HG02759 (cell line): ENCODE results near the gene MC2R.
A peak's percentile ranks its signal among the peaks of the same experiment; 100 is the strongest.

Experiments used
- ATAC-seq: cut with Tn5 transposase; IDR thresholded peaks from one replicate; pipeline ENCODE4 v1.9.1; 2021; ENCODE audit warnings: mild to moderate bottlenecking, moderate library complexity; ENCODE audit not compliant: unreplicated experiment

Gene MC2R

GRCh38 chr18:13915391-13915790 is at the start of gene MC2R:
Gene MC2R (minus strand): TSS chr18:13915536. CDS start chr18:13885518, 30,018 bp downstream.
- ATAC-seq: no peak

DNA sequence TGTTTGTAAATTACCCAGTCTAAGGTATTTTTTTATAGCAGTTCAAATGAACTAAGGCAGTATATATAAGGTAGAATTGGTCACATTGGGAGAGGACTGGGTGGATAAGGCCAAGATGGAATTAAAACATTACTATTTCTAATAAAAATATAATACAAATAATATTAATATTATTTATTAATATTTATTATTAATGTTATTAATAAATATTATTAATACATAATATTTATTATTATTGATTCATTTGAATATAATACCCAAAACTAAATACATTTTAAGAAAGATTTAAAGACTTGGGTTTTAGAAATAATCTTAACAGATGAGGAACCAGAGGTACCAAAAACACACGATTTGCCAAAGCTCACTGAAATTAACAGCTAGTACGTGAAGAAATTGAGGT is 30.5 kb upstream of the MC2R start:
- no peak for ATAC-seq

DNA sequence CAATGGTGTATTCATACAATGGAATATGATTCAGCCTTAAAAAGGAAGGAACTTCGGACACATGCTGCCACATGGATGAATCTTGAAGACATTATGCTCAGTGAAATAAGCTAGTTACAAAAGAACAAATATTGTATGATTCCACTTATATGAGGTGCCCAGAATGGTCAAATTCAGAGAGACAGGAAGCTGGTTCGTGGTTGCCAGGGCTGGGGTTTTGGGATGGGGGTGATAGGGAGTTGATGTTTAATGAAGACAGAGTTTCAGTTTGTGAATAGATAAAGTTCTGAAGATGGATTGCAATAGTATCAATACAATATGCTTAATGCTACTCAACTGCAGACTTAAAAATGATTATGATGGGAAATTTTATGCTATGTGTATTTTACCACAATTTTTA is 28.0 kb upstream of the MC2R start:
- ATAC-seq: no peak

DNA sequence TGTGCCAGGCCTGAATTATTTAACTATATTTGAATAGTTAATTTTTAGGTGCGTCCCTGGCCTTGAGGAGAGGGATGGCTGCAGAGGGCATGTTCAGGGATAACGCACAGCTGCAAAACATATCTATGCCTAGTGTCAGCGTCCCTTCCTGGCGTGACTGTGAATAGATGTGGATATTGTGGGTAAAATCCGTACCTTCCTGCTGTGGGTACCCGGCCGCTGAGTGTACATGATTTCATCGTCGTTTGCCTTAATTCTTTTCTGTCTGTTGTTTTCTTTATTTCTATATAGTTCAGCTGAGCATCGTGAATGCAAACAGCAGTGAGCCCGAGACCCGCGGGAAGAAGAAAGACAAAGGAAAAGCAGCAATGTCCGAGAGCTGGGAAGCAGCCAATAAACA is 25.0 kb upstream of the MC2R start:
- ATAC-seq: no peak

DNA sequence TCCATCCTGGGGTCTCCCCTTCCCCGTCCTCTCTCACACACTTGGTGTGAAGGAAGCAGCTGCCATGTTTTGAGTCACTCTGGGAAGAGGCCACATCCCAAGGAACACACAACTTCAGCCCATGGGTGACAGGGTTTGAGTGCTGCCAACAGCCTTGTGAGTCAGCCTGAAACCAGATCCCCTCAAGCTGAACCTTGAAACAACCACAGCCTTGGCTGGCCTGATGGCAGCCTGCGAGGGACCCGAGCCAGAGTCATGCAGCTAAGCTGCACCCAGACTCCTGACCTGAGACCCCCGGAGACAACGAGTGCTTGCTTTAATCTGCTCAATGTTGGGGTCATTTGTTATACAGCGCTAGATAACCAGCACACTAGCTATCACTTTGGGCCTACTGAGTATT is 19.3 kb upstream of the MC2R start:
- peak; percentile 70 for ATAC-seq

DNA sequence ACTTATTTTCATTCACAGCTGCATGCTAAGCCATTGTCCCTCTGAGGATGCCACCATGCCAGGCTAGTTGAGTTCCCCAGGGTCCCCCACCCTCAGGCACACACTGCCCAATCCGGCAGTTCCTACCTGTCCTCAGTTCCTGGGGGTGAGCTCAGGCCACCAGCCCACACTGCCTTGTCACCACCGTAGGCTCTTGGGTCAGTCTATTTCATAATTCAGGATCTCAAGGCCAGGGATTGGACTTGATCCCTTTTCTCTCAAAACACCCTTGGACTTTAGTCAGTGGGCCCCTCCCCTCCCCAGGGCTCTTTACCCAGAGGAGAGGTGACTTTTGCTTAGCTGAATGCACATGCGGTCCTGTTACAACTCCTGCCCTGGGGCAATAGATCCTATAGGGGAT is 18.7 kb upstream of the MC2R start:
- no peak for ATAC-seq

GRCh38 chr18:13932285-13933025 is 17.1 kb upstream of the MC2R start:
- no peak for ATAC-seq

DNA sequence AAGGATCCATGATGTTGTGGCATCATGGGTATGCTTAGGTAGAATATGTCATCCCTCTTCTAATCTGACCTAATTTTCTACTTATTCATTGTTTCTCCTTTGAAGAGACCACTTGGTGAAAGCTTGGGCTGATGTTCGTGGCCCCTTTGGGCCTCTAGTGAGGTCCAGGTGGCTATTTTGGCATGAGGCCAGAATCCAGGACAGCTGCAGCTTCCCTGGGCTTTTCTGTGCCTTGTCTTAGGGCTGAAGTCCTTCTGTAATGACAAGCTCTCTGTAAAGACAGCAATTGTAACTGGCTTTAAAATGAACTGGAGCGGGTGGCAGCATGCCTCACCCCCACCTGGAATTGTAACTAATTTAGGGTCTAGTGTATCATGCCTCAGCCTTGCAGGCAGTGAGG is 15.6 kb upstream of the MC2R start:
- ATAC-seq: no peak

DNA sequence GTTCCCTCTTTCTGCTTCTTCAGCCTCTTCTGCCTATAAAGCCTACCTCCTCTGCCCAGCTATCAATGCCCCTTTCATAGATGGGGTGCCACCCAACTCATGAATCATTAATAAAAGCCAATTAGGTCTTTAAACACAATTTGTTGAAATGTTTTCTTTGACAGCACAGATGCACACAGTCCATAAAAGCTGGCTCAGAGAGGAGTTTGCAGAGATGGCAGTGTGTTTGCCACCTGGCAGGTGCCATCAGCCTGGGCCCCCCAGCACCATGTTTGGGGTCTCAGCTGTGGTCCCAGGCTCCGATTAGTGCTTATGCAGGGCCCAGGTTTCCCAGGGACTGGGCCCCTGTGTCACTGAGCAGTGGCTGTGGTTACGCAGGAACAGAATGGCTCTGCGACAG is 7.9 kb upstream of the MC2R start:
- no peak for ATAC-seq

GRCh38 chr18:13918898-13919297 is 3.6 kb upstream of the MC2R start:
- ATAC-seq: no peak

DNA sequence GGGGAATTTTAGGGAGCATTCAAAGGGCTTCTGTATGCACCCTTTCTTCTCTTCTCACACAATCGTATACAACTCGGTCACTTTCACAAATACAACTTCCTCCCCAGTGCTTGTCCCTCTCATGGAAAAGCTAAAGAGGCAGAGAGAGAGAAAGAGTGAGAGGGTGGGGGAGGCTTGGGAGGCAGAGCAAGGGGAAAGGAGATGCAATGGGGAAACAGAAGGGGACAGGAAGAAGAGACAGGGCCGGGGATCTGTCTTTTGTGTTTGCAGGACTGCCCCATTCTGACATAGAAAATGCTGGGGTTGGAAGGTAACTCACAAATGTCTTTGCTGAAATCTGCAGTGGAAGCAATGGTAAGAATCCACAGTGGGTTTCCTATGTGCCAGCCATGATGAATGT is 2.1 kb upstream of the MC2R start:
- no peak for ATAC-seq

DNA sequence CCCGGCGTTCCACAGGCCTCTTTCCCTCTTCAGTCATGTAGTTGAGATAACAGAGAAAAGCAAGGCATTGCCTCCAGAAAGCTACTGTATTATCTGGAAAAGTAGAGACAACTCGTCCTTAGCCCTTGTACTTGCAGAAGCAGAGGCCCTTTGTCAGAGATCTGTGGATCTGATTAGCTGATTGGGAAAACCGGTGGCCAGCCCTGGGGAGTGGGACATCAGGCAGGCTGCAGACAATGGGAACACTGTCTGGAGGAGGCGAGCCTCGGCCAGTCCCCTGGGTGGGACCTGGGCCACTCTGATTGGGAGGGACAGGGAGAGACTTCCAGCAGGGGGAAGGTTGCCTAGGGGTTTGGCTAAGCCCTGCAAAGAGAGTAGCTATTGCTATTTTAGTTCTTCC is 1.2 kb upstream of the MC2R start:
- ATAC-seq: no peak

DNA sequence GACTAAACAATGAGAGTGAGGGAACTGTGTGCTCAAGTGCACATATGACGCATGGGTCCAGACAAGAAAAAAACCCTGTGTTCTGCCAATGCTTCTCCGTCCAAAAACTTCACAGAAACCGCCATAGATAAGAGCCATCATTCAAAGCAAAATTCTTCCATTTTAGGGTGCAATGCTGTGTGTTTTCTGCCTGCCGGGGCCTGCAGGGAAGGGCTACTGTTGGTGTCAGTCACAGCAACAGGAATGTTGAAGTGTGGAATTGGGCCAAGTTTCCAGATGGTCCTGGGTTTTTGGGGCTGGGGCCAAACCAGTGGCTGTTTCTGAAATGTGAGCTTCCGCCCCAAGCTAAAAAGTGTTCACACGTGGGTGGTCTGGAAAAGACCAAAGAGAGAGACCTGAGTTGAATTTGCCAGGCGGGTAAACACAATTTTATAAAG is 677 bp upstream of the MC2R start:
- no peak for ATAC-seq

DNA sequence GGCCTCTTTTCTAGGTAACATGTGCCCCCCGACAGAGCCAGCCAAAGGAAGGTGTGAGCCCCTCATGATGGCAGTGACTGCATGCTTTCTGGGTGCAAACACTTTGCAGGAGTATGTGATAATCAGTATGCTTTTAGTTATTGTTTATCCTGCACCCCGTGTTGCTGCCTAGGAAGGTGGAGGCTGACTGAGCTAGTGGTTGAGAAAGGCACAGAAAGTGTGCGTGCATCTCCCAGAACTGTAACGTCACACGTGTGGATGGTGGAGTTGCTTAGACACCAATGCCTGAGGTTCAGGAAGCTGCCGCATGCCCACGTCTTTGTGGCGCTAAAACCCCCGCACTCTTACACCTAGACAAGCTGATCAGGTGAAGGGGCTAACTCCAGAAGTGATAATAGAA is 580 bp downstream of the MC2R start:
- no peak for ATAC-seq

DNA sequence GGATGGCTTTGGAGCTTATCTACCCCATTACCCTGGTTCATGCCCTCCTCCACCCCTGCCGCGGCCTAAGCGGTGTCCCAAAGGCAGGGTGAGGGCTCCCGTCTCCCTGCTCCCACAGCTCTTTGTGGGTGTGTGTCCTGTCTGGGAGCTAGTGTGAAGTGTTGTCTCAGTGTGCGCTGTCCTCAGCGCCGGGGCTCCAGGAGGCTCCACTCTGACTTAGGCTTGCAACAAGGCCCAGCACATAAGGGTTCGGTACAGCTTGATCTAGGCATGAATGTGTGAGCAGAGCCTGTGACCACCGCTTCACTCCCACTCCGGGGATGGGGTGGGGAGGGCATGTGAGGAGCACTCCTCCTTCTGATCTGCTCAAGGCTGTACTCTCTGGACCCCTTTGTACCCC is 1.2 kb downstream of the MC2R start:
- no peak for ATAC-seq

- ATAC-seq: no peak
Observed at GRCh38 chr18:13913205-13913604, 2.1 kb downstream of the MC2R start.

DNA sequence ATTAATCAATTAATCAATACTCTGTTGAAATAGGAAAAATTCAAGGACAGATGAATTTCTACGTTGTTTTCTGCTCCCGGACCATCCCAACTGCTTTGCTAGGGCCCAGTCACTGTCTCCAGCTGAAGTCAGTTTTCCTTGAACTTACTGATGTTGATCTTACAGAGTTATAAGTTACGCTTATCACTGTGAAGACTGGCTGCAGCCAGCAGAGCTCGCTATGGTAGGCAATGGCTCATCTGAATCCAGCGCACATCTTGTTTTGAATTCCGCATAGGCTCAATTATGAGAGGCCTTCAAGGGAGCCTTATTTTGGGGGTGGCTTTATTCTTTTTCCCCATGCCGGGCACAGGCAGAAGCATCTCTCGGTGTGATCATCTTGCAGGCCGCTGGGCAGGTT is 2.7 kb downstream of the MC2R start:
- ATAC-seq: no peak

GRCh38 chr18:13910986-13911385 is 4.3 kb downstream of the MC2R start:
- no peak for ATAC-seq

GRCh38 chr18:13910501-13910900 is 4.8 kb downstream of the MC2R start:
- ATAC-seq: no peak

DNA sequence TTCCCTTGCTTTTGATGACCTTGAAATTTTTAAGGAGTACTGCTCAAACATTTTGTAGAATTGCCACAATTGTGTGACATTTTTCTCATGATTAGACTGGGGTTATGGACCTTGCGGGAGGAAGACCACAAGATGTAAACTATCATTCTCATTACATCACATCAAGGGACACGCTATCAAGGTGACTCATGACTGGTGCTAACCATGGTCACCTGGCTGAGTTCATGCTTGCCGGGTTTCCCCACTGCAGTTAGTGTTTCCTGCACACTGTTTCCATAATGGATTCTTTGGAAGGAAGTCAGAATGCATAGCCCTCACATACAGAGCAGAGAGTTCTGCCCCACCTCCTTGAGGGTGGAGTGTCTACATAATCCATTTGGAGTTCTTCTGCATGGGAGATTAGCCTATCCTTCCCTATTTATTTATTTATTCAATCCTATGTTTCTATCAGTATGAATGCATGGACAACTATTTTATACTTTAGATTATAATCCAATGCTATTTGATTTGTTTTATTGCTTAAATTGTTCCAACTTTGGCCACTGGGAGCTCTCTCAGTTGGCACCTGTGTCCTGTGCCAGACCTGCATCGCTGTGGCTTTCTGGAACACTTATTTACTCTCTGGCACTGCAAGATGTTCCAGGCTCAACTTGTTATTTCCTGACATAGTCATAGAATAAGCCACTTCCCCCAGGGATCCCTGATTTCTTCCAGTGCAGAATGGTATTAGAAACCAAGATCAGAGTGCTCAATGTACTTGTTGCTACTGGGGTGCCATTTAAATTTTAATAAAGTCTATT is 6.0 kb downstream of the MC2R start:
- no peak for ATAC-seq

- no peak for ATAC-seq
Observed at GRCh38 chr18:13900633-13901032, 14.7 kb downstream of the MC2R start.

GRCh38 chr18:13895505-13896033 is 19.8 kb downstream of the MC2R start:
- ATAC-seq: no peak
